Spleen (tissue), 7 donors: Measurements from ENCODE around the gene IL10.

Source experiments
- POLR2A ChIP-seq, 3 donors: fragments of 450-650 bp; IDR thresholded peaks; one replicate each; pipeline ENCODE4 v1.5.1; 2017; ENCODE audit warnings: antibody characterized with exemption in 3 of 3, mild to moderate bottlenecking in 1 of 3
- TF ChIP-seq, protein P1 (sequence below), 11 experiments: fragments of 200-600 bp in 7 of 11; fragments of 450-650 bp in 4 of 11; sonication (generic) in 4 of 11; IDR thresholded peaks in 8 of 11; conservative IDR thresholded peaks in 3 of 11; 1 replicate in 7 of 11; 2 replicates in 4 of 11; pipeline versions ENCODE4 v1.4.0 to v1.8.0; 2016 to 2021; ENCODE audit warnings: antibody characterized with exemption in 11 of 11, inconsistent platforms in 4 of 11, mild to moderate bottlenecking in 1 of 11
- donor health status: DM: no; HTN: no; CAD: no; lungs with moderate emphysema.
- donor health status: DM: no; HTN: no; CAD: no.
- donor health status: DM: no; HTN: no; CAD: no.

DNA sequence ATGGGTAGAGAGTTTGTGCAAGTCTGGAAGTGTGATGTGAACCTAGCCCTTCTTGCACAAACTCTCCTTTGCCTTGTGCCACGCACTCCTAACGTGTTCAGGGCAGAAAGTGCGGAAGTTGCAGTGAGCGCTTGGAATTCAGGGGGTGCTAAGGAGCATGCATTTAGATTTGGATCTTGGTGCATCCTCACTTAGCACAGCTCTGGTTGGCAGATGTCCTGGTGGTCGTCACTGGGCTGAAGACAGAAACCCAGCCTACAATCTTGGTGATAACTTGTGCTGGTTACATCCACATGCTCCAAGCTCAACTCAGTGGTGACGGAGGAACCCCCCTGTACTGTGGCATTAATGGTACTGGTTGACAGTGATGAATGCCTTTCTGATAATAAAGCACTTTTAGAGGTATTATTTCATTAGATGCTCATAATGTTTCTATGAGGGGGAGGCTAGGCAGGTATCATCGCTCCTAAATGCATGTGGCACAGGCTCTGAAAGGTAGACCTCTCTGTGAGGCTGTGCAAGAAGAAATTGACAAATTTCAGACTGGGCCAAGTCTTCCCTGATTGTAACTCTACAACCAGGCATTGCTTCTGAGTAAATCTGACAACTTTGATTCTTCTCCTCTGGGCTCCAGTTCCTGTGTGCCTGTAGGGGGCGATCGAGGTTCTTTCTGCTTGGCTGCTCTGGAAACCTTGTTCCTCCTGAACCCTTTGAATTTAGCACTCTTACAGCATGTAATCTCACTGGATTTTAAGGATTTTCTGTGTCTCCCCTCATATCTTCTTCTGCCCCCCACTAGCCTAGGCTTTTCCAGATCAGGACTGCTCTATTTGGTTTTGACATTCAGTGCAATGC lies 47.0 kb downstream of the IL10 start:
- TF ChIP-seq, protein P1, sequence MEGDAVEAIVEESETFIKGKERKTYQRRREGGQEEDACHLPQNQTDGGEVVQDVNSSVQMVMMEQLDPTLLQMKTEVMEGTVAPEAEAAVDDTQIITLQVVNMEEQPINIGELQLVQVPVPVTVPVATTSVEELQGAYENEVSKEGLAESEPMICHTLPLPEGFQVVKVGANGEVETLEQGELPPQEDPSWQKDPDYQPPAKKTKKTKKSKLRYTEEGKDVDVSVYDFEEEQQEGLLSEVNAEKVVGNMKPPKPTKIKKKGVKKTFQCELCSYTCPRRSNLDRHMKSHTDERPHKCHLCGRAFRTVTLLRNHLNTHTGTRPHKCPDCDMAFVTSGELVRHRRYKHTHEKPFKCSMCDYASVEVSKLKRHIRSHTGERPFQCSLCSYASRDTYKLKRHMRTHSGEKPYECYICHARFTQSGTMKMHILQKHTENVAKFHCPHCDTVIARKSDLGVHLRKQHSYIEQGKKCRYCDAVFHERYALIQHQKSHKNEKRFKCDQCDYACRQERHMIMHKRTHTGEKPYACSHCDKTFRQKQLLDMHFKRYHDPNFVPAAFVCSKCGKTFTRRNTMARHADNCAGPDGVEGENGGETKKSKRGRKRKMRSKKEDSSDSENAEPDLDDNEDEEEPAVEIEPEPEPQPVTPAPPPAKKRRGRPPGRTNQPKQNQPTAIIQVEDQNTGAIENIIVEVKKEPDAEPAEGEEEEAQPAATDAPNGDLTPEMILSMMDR (IDR thresholded peaks at IDR 0.05 in 8 of 11, conservative IDR thresholded peaks at IDR 0.05 in 3 of 11) = peak in 10 of 11 experiments; percentile 41 to 73 (median 54)
- no peak for TF ChIP-seq POLR2A (IDR thresholded peaks at IDR 0.05)
